SK-N-SH treated with all-trans-retinoic acid at 6 μM for 48 hours (cell line): ENCODE data around the gene MTUS2.

Experiments
- RARB ChIP-seq: fragments of 250-450 bp; sonication (Bioruptor Pico); IDR thresholded peaks from 2 replicates; pipeline ENCODE4 v1.8.0; 2021; ENCODE audit warnings: mild to moderate bottlenecking, moderate library complexity
- TSHZ2 ChIP-seq: fragments of 250-450 bp; sonication (Bioruptor Pico); IDR thresholded peaks from 2 replicates; pipeline ENCODE4 v1.5.0; 2020; ENCODE audit warnings: mild to moderate bottlenecking, moderate library complexity

GRCh38 chr13:29115842-29116241 lies 295.7 kb downstream of the MTUS2 start:
- no peak for TF ChIP-seq TSHZ2 (CRISPR knock-in tag)
- no peak for TF ChIP-seq RARB (CRISPR knock-in tag)
